Dermis blood vessel endothelial cell (primary cell): ENCODE measurements around the gene UBE2M. TPM values are rescaled to one million over a fixed set of nuclear protein-coding genes. Genes with fewer than 3 reads are reported as not detected.

Source experiments
- DNase-seq: peaks from one replicate; pipeline ENCODE4 v3.0.0; 2010
- total RNA-seq: library from RNA; depleted of rRNA; stranded (reverse); fragments of >200 nt; gene quantifications from 2 replicates; pipeline ENCODE4 v1.2.3, GENCODE V29; 2014

UBE2M gene
- total RNA-seq, 1 donor from 2014 or later, result 58.9 TPM

DNA sequence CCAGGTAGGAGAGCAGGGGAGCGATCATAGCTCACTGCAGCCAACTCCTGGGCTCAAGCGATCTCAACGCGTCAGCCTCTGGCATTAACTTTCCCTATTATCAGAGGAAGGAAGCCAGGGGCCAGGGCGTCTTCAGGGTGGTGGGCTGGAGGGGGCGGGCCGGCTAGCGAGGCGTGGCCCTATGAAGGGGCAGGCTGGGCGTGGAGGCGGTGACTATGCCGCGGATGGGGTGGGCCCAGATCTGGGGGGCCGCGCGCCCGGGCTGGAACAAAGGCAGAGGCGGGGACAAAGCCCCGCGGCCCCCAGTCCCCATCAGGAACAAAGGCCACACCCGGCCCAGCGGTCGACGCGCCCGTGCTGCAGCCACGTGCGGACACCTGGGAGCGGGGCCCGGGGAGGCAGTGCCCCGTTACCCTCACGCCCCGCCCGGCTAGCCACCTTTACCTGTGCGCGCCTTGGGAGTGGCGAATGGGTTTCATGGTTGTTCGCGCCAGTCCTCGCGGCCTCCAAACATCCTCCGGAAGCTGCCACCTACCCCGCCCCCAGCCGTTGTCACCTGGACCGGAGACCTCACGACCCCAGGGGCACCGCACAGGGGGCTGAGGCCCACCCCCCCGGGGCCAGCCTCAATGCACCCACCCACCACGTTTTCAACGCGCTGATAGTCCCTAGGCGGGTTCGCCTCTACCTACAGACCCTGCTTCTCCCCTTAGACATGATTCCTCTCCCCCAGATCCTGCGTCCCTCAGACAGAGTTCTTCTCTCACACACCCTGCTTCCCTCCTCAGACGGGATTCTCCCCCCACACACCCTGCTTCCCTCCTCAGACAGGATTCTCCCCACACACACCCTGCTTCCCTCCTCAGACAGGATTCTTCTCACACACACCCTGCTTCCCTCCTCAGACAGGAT, 19.9 kb downstream of the UBE2M start:
- DNase-seq, result peak; percentile 66

DNA sequence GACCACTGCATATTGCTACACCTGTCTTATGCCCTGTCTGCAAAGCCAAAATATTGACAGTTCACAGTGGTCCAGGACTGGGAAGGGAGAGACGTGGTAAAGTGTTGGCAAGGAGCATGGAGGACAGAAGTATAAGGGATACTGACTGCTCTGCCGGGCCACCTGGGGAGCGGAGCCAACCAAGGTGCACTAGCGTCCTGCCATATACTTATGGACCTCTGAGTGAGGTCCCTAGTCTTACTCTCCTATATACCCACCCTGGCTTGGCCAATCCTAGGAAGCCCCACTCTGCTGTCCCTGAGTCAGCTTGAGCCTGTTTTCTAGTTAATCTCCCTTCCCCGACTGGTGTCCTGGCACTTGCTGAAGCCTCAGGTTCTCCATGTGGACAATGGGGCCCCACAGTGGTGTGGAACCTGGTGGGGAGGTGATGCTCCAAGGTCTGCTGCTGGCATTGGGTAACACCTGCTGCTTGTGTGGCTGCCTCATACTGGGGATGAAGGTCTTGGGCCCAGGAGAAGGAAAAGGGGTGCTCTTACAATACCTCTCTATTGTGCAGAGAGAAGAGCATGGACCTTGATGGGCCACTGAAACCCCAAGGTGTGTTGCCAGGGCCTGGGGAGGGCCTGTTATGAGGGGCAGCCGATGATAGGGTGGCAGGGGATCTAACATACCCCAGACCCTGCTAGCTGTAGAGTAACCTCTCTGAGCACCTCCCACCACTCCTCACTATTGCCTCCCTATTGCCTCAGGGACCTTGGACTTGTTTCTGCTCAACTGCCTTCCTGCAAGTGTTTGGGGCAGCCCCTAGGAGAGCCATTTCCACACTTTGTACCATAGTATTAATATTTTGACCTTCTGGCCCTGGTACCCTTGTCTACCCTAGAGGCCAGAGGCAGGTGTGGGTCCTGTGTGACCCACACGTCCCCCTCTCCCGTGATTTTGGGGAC, 21.3 kb downstream of the UBE2M start:
- no peak for DNase-seq

DNA sequence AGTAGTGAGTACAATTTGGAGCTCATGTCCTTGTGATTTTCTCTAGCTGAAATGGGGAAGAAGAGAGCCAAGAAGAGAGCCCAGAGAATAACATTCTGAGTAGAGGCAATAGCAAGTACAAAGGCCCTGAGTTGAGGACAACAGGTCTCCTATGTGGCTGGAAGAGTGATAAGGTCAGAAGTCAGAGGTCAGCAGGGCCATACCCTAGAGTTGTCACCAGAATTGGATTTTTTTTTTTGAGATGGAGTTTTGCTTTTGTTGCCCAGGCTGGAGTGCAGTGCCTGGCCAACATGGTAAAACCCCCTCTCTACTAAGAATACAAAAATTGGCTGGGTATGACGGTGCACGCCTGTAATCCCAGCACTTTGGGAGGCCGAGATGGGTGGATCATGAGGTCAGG, 22.6 kb downstream of the UBE2M start:
- no peak for DNase-seq

DNA sequence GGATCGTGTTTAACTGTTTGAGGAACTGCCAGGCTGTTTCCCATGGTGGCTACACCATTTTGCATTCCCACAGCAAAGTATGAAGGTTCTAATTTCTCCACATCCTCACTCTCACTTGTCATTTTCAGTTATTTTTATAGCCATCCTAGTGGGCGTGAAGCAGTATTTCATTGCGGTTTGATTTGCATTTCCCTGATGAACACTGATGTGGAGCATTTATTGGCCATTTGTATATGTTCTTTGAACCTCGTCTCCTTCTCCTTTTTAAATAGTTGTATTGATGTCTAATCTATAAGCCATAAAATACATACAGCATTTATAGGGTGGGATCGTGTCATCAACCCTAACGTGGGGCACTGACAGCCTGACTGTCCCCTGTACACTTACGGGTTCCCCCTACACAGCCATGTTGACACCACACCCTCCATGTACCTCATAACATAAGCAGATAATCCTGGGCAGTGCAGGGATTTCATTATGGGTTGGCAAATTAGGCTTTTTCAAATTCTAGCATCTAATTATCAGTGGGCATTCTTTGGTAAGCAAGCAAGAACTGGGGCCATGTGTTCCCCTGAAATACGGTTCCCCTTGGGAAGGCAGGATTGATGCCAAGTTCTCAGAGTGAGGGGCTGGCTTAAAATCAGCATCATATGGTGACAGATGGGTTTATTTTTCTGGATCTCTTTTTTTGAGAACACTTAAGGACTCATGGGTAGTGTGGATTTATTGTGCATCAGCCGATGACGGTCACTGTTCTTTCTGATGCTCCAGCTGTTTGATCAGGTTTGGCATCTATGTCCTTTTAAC, 27.2 kb downstream of the UBE2M start:
- no peak for DNase-seq

DNA sequence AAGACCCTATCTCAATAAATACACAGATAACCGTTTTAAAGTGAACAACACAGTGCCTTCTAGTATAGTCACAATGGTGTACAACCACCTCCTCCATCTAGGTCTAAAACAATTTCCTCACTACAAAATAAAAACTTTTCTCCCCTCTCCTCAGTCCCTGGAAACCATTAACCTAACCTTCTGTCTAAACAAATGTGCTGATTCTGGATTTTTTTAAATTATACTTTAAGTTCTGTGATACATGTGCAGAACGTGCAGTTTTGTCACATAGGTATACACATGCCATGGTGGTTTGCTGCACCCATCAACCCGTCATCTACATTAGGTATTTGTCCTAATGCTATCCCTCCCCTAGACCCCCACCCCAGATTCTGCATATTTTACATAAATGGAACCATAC, 29.0 kb downstream of the UBE2M start:
- DNase-seq, result no peak

DNA sequence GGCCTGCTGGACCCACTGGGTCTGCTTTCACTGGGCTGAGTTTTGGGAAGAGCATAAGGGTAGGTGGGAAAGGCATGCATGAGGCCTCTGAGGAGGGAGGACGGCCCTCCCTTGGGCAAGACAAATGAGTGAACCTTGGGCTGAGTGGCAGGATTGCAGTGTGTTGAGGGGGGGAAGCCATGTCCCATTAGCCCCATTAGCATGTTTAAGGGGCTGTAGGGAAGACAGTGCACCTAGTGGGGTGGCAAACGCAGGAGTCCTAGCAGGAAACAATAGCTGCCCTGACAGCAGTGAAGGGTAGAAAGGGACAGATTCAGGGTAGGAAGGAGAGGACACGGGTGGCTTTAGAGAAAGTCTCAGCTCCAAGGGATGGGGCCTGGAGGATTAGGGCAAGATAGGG, 35.7 kb downstream of the UBE2M start:
- no peak for DNase-seq

DNA sequence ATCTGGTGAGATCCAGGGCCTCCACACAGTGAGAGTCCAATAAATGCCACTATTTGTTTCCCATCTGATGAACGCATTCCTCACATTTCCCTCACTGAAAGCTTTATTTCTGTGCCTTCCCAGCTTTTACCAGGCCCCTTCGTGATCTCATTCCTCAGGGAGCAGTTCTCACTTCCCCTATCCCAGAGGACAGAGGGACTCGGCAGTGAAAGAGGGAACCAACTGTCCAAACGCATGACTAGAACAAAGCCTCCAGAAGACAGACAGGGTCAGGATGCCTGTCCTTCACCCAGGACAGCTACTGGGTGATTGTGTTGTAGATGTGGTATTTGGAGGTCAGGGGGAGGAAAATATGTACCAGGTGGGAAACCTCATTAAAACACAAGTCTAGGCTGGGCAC, 36.8 kb downstream of the UBE2M start:
- DNase-seq, result no peak

DNA sequence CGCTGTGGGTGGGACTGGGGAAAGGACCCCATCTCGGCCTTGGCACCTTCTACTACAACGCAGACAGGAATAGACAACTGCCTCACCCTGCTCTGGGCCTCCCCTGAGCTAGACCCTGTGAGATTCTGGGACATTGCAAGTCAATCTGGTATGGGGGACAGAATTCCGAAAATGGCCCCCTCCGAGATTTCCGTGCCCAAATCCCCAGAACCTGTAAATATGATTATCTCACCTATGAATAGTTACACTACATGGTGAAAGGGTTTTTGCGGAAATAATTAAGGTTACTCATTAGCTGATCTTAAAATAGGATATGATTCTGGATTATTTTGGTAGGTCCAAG, 38.2 kb downstream of the UBE2M start:
- DNase-seq, result no peak

DNA sequence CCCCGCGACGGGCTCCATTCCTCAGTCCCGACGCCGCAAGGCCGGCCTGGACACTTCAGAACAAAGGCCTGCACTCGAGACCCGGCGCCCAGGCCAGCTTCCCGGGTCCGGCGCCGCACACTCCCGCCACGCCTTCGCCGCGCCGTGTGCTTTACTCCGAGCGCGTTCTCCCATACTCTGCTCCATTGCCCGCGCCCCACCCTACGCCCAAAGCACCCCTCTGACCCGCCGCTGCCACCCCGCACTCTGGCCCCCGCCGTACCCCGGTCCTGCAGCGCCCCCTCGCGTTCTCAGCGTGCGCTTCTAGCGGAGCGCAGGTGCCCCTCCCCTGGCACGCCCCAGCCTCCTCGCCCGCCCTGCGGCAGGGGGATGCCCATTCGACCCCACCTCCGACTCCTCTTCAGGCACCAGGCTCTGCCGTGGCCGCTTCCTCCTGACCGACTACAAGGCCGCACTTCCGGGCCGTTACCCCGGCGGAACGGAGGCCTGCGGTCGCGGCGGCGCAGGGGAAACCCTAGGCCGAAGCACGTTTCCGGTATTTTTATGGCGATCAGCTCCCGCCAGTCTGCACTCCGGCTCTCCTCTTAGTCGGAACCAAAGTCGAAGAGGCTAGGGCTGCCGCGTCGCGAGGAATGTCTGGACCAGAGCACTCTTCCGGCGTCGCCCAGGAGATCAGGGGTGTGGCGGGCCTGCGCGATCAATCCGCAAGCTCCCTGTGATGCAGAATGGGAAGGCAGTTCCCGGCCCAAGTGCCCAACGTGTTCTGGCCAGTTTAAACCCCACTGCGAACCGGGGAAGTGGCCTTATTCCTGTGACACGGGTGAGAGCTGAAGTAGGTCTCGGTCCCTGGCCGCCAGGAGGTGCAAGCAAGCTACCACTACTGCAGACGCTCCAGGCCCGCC, 38.8 kb downstream of the UBE2M start, which contains the start of gene ZBTB45:
TSS of gene ZBTB45 (minus strand) at position 456 of the 902 bp plus-strand sequence. CDS start 2,137 bp downstream, outside the sequence.
- peak; percentile 96 for DNase-seq

DNA sequence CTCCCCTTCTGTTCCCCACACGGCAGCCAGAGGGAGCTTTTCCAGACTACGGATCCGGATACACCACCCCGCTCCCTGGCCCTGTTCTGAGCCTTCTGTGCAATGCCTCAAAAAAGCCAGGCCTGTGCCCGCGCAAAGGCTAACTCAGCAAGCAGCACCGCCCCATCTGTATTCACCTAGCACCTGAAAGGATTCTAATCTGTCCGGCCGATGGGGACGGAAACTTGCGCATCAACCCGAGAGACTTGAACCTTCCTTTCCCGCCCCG, 39.4 kb downstream of the UBE2M start:
- DNase-seq, result peak; percentile 88

DNA sequence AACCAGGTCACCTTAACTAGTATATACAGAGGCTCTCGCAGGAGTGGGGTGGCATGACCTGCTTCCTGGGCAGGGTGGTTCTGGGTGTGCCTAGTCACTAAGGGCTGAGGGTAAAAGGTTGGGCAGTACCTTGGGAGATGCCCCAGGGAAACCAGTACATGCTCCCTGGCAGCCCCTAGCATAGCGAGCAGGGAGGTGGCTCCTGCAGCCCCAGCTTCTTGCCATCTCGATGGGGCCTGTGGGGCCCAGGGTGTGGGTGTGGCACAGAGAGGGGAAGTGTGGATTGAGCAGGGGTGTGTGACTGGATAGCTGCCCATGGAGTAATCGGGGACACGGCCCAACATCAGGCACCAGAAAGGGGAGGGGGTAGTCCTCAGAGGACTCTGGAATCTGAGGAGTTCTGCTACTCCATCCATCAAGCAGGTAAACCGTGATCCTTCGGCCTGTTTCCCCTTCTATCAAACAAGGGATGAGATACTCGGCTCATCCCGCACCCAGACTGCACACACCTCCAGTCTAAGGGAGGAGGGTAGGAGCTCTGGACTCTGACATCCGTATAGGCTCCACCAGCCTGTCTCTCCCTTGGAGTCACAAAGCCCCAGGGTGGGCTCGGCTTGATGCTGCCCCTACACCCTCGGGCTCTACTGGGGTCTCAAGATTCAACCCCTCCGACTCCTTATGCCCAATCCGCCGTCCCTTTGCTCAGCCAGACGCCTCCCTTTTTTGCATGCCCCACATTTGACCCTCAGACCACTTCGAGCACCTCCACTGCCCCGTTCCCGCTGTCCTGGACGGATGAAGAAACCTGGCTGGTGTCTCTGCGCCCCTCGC, 39.9 kb downstream of the UBE2M start:
- DNase-seq, result no peak

DNA sequence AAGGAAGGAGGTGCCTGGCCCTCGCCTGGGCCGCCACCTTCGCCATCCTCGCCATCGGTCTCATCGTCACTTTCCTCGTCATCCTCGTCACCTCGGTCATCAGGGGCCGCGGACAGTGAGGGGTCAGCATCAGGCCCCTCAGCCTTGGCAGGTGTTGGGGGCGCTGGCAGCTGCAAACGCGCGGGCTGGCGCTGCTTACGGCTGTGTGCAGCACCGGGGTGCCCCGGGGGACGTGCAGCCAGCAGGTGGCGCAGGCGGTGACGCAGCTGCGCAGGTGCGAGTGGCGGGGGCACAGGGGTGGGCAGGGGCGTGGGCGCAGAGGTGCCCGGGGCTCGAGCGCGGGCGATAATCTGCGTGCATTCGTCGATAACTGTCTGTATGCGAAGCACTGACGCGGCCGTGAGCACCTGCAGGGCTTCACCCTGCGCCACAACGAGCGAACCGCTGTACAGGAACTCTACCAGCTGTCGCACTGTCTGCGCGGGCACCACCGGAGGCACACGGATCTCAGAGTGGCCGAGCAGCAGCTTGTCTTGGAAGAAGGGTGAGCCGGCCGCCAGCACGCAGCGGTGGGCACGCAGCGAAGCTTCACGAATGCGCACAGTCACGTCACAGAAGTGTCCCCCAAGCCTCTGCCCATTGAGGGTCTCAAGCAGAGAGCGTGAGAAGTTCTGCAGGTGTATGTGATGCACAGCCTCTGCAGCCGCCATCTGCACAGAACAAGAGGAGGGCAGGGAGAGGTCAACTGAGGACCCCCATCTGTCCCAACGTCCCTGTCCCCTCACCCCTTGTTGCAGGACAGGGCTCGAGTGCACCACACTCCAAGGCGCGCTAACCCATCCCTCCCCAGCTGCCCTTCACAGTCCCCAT, 41.2 kb downstream of the UBE2M start:
- no peak for DNase-seq

DNA sequence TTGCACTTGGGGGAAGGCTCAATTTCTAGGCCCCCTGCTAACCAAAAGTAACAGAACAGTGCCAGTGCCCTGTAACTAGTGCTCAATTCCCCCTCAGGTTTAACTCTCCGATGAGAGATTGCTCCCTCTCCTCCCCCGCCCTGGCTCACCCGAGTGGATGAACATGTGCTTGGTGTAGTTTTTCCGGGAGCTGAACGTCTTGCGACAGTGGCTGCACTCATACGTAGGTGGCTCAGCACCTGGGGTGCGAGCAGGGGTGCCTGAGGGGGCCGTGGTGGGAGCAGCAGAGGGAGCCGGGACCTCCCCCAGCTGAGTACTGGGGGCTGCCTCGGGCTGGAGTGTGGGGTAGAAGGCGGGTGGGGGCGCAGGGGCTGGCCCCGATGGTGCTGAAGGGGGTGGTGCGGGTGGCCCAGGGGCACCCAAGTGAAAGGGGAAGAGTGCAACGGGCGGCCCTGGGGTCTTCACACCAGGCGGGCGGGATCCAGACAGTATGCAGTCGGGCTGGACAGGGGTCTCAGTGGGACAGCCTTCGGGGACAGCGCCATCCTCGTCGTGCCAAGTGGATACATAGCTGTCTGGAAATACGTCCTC, 42.1 kb downstream of the UBE2M start:
- no peak for DNase-seq

DNA sequence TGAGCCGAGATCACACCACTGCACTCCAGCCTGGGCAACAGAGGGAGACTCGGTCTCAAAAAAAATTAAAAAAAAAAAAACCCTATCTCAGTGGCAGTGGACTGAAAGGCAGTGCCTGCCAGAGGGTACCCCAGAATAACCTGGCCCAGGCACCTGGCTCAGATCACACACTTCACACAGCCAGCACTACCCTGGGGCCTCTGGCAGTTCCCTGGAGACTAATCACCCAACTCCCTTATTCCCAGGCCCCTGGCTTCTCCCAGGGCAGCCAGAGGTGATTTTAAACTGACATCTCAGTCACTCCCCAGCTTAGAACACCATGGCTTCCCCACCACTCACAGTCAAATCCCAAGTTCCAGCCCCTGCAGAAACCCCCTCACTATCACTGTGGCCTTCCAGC, 43.2 kb downstream of the UBE2M start:
- DNase-seq, result no peak

DNA sequence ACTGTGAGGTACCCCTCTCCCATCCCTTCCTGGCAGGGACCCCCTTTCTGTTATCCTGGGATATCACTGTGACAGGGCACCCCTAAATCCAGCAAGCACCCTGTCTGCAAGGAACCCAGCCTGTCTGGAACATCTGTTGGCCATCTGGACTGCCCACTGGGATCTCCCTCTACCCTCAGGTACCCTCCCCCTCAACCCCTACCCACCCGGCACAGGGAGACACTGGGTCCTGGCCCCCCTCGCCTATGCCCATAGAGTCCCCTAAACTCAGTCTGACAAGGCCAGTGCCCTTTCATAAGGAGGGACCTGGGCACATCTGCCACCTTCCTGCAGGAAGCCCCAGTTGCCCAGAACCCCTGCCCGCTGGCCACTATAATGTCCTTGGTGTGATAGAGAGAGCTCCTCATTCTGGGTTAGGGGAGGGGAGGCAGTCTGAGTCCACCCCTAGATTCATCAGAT, 43.8 kb downstream of the UBE2M start:
- no peak for DNase-seq

DNA sequence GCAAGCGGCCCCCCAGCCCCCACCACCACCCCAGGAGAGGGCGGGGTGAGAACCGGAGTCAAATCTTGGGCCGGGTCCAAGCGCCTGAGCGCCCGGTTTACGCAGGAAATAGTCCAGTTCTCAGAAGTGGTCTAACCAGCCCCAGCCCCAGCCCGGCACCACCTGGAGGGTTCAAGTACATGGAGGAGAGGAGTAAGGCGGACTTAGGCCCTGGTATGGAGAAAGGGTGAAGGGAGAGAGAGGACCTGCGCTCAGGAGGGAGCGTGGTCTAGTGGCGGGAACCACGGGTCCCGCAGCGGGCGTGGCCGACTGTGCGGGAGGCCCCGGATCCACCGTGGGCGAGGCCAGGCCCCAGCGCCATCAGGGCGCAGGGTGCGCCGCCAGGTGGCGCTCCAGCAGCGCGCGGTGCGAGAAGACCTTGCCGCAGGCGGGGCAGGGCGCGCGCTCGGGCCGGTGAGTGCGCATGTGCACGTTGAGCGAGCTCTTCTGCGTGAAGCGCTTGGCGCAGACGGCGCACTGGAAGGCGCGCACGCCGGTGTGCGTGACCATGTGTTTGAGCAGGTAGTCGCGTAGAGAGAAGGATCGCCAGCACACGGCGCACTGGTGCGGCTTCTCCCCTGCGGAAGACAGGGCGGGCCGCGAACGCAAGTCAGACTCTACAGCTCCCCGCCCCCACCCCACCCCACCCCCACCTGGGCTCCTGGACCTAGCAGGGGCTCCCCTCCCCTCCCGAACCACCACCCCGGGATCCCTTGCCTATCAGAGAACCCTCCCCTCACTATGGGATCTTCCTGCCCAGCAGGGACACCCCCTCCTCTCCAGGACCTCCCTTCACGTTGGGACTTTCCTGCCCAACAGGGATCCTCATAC, 44.5 kb downstream of the UBE2M start:
- peak; percentile 96 for DNase-seq

DNA sequence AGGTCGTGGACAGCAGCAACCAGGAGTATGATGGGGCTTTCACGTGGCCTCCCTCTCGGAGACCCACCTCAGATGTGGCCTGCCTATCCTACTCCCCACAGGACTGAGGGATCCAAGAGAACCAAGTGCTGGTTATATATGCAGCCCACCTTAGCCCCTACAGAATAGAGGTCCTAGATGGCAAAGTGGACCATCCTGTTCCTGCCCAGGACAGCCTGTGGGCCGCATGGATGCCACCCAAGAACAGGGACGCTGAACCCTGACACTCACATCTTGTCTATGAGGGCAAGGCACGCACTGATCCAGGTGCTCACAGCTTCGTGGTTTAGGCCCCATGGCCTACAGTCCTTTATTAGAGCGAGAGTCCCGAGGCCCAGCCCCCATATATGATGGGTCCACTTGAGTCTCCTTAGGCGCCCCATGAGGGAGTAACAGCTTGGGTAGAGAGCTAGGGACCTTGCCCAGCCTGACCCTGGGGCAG, 45.2 kb downstream of the UBE2M start:
- DNase-seq, result no peak
